ENCODE data around the gene ELMOD2.

Gene ELMOD2

DNA sequence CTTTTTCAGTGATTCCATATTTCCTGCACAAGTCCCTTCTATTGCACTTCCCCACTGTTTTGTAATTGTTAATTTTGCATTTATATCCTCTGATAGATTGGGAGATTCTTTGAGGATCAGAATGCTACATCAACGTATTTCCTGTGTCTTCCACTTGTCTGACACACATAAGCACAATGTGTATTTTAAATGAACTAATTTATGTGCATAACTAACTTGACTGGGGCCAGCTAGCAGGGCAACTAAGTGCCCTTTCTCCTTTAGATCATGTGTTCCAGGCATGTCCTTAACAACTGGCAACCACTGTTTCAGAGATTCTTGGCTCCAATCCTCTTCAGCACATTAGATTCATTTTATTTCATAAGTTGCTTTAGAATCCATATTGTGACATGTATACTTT, 60.5 kb downstream of the ELMOD2 start:
- no peak for DNase-seq

GRCh38 chr4:140595065-140595464, 71.1 kb downstream of the ELMOD2 start:
- peak; percentile 27 for DNase-seq

DNA sequence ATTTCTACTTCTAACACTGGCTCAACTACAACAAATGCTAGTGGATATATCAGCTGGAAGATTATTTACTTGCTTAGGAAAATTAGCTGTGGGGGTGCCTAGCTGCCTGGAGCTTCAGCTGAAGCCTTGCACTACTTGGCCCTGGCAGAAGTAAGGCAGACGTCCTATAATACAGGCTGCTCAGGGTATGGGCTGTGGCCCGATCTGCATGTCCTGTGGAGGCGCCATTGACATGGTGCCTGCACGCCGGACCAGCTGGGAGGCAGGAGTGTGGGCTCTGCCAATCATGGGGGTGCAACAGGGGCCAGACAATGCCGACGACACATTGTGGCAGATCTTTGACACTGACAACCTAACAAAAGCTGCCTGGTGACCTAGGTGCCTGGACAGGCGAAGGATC, 76.4 kb downstream of the ELMOD2 start:
- DNase-seq, result no peak

- no peak for DNase-seq
Observed at GRCh38 chr4:140602714-140603113, 78.7 kb downstream of the ELMOD2 start.

DNA sequence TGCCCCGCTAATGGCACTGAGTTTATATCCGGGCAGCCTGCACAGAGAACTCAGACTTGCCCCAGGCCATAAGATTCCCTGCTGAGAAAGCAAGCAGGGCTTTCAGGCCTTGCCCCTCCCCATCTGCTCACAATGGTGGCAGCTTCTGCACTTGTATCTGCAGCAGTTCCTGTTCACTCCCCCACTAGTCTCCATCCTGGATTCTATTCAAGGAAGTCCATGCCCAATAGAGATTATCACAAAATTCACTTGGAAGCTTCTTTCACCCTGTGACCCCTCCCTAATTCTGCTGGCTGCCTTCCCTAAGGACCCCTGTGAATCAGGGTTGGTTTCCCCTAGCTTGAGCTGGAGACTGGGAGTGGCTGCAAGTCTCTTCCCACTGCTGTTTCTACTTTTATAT, 79.3 kb downstream of the ELMOD2 start:
- no peak for DNase-seq
